Activated CD8-positive, alpha-beta memory T cell treated with anti-CD3 and anti-CD28 coated beads, Interleukin-2, amount 10 ng/mL, durations not matched to agents 7 days and 5 days (primary cell): ENCODE results near the gene MAIP1. TPM values are rescaled to one million over a fixed set of nuclear protein-coding genes. Genes with fewer than 3 reads are reported as not detected.
"Not testable (repeated sequence)": the region's sequence is repeated elsewhere in the genome, so short reads cannot be mapped to it uniquely, and the experiment has no call there.

Experiments used
- ATAC-seq: fragments of 150-1000 bp; cut with Tn5 transposase; one replicate; pipeline ENCODE4 v1.10.0; 2021; ENCODE audit warnings: moderate library complexity
- CTCF ChIA-PET: fragments of 350-600 bp; sonication (Branson Sonifier 250); formaldehyde crosslinking; loops from one replicate; lab custom pipeline; 2021; ENCODE audit warnings: antibody characterized with exemption; lab: Charles Lee
- DNase-seq: peaks from one replicate; pipeline ENCODE4 v3.0.0-alpha.2; 2020
- H3K27ac Mint-ChIP-seq: one replicate; pipeline ENCODE4 v1.8.0; 2021; ENCODE audit warnings: mild to moderate bottlenecking, mixed read lengths
- H3K27me3 Mint-ChIP-seq: one replicate; pipeline ENCODE4 v1.8.0; 2021; ENCODE audit warnings: mixed read lengths
- H3K36me3 Mint-ChIP-seq: one replicate; pipeline ENCODE4 v1.8.0; 2021; ENCODE audit warnings: mild to moderate bottlenecking, mixed read lengths
- H3K4me1 Mint-ChIP-seq: one replicate; pipeline ENCODE4 v1.8.0; 2021; ENCODE audit warnings: mixed read lengths
- H3K4me3 Mint-ChIP-seq: one replicate; pipeline ENCODE4 v1.8.0; 2021; ENCODE audit warnings: mild to moderate bottlenecking, moderate library complexity, mixed read lengths
- H3K9me3 Mint-ChIP-seq: one replicate; pipeline ENCODE4 v1.8.0; 2022; ENCODE audit warnings: low read depth, mixed read lengths
- total RNA-seq, 2 experiments: library from RNA; stranded (reverse); gene quantifications; one replicate each; pipeline ENCODE4 v1.2.3, GENCODE V29; 2021

Gene MAIP1, protein sequence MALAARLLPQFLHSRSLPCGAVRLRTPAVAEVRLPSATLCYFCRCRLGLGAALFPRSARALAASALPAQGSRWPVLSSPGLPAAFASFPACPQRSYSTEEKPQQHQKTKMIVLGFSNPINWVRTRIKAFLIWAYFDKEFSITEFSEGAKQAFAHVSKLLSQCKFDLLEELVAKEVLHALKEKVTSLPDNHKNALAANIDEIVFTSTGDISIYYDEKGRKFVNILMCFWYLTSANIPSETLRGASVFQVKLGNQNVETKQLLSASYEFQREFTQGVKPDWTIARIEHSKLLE
- 10 to 100 TPM; 22.0 to 26.3 TPM for total RNA-seq

DNA sequence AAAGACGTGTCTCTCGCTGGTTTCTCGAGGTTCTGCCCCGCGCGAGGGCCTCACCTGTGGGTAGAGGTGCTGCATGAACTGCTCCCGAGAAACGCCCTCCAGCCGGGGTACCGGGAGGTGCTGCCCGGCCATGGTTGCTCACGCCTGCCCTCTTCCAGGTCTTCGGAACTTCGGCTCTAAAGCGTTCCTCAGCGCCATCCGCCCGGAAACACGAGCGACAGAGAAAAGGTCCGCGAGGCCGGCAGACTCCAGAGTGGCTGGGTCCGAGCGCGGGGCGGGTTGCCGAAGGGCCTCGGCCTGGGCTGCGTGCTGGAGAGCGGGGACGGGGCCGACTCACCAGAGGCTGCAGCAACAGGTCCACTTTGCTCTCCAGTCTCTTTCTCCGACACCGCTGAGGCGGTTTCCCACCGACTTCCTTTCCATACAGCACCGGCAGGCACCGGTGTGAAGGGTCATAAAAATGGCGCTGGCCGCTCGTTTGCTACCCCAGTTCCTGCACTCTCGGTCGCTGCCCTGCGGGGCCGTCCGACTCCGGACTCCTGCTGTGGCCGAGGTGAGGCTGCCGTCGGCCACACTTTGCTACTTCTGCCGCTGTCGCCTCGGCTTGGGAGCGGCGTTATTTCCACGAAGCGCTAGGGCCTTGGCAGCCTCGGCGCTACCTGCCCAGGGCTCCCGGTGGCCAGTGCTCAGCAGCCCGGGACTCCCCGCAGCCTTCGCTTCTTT, at the start of gene MAIP1, which contains the start of gene TYW5:
Gene MAIP1 (plus strand): TSS at position 244 of the 723 bp plus-strand sequence. CDS start 217 bp downstream, at position 461.
Gene TYW5 (minus strand): TSS at position 153 of the 723 bp plus-strand sequence. CDS start 21 bp downstream, at position 132.
- Mint-ChIP-seq H3K9me3 (no peaks in the 10 kb centered on the region), H3K36me3 (peaks cover 27% of the 10 kb centered on the region), H3K4me1 (peaks cover 66% of the 10 kb centered on the region), H3K27me3 (no peaks in the 10 kb centered on the region), H3K4me3 (peak within 1 kb of the TSS; percentile 96), H3K27ac (peak within 1 kb of the TSS; percentile 93)
- ATAC-seq (peak; percentile 89), DNase-seq (peak; percentile 87)
- CTCF ChIA-PET = no interaction called here

DNA sequence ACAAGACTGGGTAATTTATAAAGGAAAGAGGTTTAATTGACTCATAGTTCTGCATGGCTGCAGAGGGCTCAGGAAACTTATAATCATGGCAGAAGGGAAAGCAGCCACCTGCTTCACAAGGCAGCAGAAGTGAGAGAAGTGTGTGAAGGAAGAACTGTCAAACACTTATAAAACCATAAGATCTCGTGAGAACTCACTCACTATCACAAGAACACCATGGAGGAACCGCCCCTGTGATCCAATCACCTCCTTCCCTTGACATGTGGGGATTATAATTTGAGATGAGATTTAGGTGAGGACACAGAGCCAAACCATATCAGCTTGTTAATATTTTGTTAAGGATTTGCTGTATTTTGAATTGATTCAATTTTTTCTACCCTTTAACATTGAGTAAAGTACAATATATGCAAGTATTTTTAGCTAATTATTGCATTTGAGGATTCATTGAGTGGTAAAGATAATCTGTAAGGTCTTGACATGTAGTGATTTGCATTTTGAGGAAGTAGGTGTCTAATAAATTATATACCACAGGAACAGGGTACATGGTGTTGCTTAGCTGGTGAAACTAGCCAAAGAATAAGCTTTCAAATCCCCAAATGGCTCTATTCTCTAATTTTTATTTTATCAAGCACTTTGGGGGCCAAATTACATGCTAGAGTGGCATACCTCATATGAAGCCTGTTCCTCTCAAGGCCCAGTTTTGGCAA, 48.2 kb upstream of the MAIP1 start:
- H3K4me1 Mint-ChIP-seq = peaks cover 7% of the 10 kb centered on the region
- ATAC-seq = no peak
- H3K27me3 Mint-ChIP-seq = peaks cover 34% of the 10 kb centered on the region
- no peak overlapping the region for H3K4me3 Mint-ChIP-seq
- peaks cover 3% of the 10 kb centered on the region for H3K36me3 Mint-ChIP-seq
- no peaks in the 10 kb centered on the region for H3K9me3 Mint-ChIP-seq
- DNase-seq = no peak
- CTCF ChIA-PET = interaction anchor here (1.1 kb wide), 1 partner anchor 10 kb away, joined by 3 read pairs; no protein-coding TSS in a partner anchor
- H3K27ac Mint-ChIP-seq = no peak overlapping the region

DNA sequence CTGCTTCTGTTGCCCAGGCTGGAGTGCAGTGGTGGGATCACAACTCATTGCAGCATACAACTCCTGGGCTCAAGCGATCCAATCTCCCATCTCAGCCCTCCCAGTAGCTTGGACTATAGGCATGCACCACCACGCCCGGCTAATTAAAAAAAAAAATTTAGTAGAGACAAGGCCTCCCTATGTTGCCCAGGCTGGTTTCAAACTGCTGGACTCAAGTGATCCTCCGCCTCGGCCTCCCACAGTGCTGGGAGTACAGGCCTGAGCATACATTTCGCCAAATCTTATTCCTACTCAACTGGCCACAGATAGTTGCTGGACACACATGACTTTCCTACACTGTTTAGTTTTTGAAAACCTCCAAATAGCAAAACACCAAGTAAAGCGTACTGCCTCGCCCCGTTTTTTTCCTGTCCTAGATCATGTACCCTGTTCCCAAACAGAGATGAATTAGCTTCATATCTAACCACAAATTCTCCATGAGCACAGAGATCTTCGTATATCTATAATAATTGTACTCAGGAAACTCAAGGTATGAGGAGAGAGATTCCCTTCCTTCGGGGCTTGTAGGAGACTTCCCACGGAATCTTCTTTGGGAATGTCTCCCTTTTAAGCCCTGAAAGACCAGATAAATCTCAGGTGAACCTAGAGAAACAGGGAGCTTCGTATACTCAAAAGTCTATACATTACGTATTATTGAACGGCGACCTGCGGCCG, 44.9 kb upstream of the MAIP1 start:
- Mint-ChIP-seq H3K27ac (peak overlapping the region; percentile 93), H3K4me1 (peaks cover 26% of the 10 kb centered on the region), H3K9me3 (no peaks in the 10 kb centered on the region), H3K27me3 (peaks cover 16% of the 10 kb centered on the region), H3K4me3 (peak overlapping the region; percentile 99), H3K36me3 (peaks cover 17% of the 10 kb centered on the region)
- ATAC-seq (no peak), DNase-seq (no peak)
- CTCF ChIA-PET = no interaction called here

DNA sequence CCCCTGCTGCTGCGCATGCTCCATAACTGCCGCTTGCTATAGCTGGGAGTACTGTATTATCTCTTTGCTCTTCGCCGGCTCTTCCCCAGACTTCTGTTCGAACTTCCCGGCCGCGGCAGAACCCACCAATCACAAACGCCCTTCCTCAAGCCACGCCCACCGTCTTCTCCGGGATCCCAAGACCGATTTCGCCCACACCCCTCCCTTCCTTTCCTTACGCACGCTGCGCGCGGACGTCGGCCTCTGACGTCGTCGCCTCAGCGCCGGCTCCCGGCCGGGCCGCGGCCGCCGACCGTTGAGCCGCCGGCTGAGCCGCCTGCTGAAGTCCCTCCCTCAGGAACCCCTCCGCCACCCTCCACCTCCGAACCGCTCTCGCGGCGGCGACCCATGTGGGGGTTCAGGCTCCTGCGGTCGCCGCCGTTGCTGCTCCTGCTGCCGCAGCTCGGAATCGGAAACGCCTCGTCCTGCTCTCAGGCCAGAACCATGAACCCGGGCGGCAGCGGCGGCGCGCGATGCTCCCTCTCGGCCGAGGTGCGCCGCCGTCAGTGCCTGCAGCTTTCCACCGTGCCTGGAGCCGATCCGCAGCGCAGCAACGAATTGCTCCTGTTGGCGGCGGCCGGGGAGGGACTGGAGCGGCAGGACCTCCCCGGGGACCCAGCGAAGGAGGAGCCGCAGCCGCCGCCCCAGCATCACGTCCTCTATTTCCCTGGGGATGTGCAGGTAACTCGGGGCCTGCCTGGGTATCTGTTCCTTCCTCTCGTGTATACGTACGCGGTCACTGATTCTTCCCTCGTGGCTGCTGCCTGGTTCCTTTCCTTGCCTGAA, 44.1 kb upstream of the MAIP1 start, which contains the start of gene C2orf69:
Gene C2orf69 (plus strand): TSS at position 242 of the 825 bp plus-strand sequence. CDS start 146 bp downstream, at position 388.
- ATAC-seq (peak; percentile 88), DNase-seq (peak; percentile 94)
- CTCF ChIA-PET = interaction anchor here (1.0 kb wide), 1 partner anchor 35 kb away, joined by 3 read pairs; no protein-coding TSS in a partner anchor
- H3K27ac Mint-ChIP-seq = peak within 1 kb of the TSS; percentile 93
- no peaks in the 10 kb centered on the region for H3K9me3 Mint-ChIP-seq
- peaks cover 26% of the 10 kb centered on the region for H3K4me1 Mint-ChIP-seq
- H3K4me3 Mint-ChIP-seq = peak within 1 kb of the TSS; percentile 99
- H3K27me3 Mint-ChIP-seq = peaks cover 12% of the 10 kb centered on the region
- peaks cover 24% of the 10 kb centered on the region for H3K36me3 Mint-ChIP-seq

DNA sequence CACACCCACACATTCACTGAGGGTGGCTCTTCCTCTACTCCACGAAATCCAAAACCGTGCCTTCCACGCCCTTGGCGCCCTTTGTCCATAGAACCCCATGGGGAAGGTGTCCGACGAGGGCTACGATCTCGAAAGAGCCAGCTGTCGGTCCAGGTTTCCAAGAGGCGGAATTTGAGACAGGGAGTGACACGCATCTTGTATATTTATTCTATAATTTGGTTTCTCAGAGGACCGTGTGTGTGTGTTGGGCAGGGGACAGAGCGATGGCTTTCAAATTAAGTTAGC, 43.6 kb upstream of the MAIP1 start:
- no peak for DNase-seq
- Mint-ChIP-seq H3K4me3 (peak overlapping the region; percentile 99), H3K36me3 (peaks cover 30% of the 10 kb centered on the region), H3K27me3 (peaks cover 9% of the 10 kb centered on the region), H3K27ac (peak overlapping the region; percentile 93), H3K4me1 (peaks cover 26% of the 10 kb centered on the region), H3K9me3 (no peaks in the 10 kb centered on the region)
- ATAC-seq = no peak
- CTCF ChIA-PET = interaction anchor here (1.0 to 1.4 kb wide), 4 partner anchors 17 to 74 kb away, joined by 3 to 4 read pairs (median 3); no protein-coding TSS in a partner anchor

DNA sequence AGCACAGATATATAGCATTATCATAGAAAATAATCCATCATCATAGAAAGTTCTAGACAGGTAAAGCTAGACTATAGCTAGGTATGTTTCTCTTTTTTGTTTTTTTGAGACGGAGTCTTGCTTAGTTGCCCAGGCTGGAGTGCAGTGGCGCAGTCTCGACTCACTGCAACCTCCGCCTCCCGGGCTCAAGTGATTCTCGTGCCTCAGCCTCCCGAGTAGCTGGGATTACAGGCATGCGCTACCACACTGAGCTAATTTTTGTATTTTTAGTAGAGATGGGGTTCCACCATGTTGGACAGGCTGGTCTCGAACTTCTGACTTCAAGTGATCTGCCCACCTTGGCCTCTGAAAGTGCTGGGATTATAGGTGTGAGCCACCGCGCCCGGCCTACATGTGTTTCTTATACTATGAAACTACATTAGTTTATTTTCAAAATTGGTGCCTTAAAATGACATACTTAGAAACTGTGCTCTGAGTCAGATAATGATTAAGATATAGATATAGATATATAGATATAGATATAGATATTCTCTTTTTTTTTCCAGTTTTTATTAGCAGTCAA, 42.7 kb upstream of the MAIP1 start:
- H3K4me1 Mint-ChIP-seq = peaks cover 29% of the 10 kb centered on the region
- peak overlapping the region; percentile 11 for H3K27ac Mint-ChIP-seq
- not testable (repeated sequence) for ATAC-seq, DNase-seq, H3K27me3 Mint-ChIP-seq, H3K9me3 Mint-ChIP-seq
- peak overlapping the region; percentile 99 for H3K4me3 Mint-ChIP-seq
- CTCF ChIA-PET = interaction anchor here (1.0 to 1.4 kb wide), 4 partner anchors 16 to 73 kb away, joined by 3 to 4 read pairs (median 3); no protein-coding TSS in a partner anchor
- peaks cover 38% of the 10 kb centered on the region for H3K36me3 Mint-ChIP-seq

DNA sequence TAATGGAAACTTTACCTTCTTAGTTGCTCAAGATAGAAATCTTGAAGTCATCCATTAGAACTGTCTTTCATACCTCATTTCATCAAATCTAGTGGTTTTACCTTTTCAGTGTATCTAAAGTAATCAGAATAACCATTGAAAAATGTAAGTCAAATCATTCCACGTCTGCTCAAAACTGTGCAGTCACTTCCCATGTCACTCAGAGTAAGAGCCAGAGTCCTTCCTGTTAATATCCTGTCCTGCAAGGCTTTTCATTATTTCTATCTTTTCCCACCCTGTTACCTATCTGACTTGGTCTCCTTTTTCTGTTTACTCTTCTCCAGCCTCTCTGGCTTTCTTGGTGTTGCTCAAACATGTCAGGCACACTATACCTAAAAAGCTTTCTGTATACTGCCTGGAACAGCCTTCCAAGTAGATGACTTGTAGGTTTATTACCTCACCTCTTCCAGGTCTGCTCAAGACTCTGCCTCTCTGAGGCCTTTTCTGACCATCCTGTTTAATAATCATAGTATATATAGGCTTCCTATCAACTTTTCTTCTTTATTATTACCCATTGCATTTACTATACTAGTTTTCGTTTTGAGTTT, 40.9 kb upstream of the MAIP1 start:
- H3K4me1 Mint-ChIP-seq = peaks cover 29% of the 10 kb centered on the region
- CTCF ChIA-PET = no interaction called here
- peaks cover 2% of the 10 kb centered on the region for H3K9me3 Mint-ChIP-seq
- H3K4me3 Mint-ChIP-seq = peak overlapping the region; percentile 15
- DNase-seq (no peak), ATAC-seq (no peak)
- peaks cover 51% of the 10 kb centered on the region for H3K36me3 Mint-ChIP-seq
- no peaks in the 10 kb centered on the region for H3K27me3 Mint-ChIP-seq
- peak overlapping the region; percentile 19 for H3K27ac Mint-ChIP-seq

DNA sequence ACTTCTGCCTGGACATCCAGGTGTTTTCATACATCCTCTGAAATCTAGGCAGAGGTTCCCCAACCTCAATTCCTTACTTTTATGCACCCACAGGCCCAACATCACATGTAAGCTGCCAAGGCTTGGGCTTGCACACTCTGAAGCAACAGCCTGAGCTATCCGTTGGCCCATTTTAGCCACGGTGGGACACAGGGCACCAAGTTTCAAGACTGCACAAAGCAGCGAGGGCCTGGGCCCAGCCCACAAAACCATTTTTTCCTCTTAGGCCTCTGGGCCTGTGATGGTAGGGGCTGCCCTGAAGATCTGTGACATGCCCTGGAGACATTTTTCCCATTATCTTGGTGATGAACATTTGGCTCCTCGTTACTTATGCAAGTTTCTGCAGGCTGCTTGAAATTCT, 38.4 kb upstream of the MAIP1 start:
- ATAC-seq = no peak
- Mint-ChIP-seq H3K9me3 (peaks cover 2% of the 10 kb centered on the region), H3K4me1 (peaks cover 23% of the 10 kb centered on the region), H3K27me3 (no peaks in the 10 kb centered on the region), H3K4me3 (no peak overlapping the region), H3K36me3 (peaks cover 64% of the 10 kb centered on the region), H3K27ac (no peak overlapping the region)
- DNase-seq = no peak
- CTCF ChIA-PET = no interaction called here

DNA sequence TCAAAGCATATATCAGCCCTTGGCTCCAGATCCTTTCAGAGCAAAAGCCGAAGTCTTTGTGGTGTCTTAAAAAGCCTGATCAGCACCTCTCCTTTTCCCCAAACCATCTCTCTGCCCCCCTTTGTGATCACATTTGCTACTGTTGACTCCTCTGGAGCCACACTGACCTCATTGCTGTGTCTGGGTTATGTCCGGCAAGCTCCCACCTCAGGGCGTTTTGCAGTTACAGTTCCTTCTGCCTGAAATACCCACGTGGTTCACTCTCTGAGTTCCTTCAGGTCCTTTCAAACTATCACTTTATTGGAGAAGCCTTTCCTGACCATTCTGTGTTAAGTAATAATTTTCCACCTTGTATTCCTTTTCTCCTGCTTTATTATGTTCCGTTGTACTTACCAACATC, 32.5 kb upstream of the MAIP1 start:
- ATAC-seq = no peak
- no peak overlapping the region for H3K4me3 Mint-ChIP-seq
- no peaks in the 10 kb centered on the region for H3K27me3 Mint-ChIP-seq
- peaks cover 2% of the 10 kb centered on the region for H3K9me3 Mint-ChIP-seq
- H3K27ac Mint-ChIP-seq = no peak overlapping the region
- H3K36me3 Mint-ChIP-seq = peaks cover 50% of the 10 kb centered on the region
- CTCF ChIA-PET = interaction anchor here (1.1 kb wide), 1 partner anchor 58 kb away, joined by 3 read pairs; no protein-coding TSS in a partner anchor
- DNase-seq = no peak
- peaks cover 22% of the 10 kb centered on the region for H3K4me1 Mint-ChIP-seq

DNA sequence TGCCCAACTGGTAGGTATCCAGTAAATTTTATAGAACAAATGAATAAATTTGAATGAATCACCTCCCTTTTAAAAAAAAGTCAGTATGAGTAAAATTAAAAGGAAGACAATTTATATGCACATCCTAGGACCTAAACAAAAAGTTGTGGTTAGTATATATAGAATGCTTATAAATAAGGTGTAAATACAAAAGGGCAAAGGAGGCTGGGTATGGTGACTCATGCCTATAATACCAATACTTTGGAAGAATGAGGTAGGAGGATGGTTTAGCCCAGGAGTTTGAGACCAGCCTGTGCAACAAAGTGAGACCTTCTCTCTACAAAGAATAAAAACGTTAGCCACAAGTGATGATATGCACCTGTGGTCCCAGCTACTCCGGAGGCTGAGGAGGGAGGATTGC, 31.5 kb upstream of the MAIP1 start:
- H3K27ac Mint-ChIP-seq = no peak overlapping the region
- ATAC-seq (no peak), DNase-seq (no peak)
- CTCF ChIA-PET = interaction anchor here (1.1 kb wide), 1 partner anchor 56 kb away, joined by 3 read pairs; no protein-coding TSS in a partner anchor
- H3K9me3 Mint-ChIP-seq = no peaks in the 10 kb centered on the region
- H3K36me3 Mint-ChIP-seq = peaks cover 49% of the 10 kb centered on the region
- no peak overlapping the region for H3K4me3 Mint-ChIP-seq
- no peaks in the 10 kb centered on the region for H3K27me3 Mint-ChIP-seq
- peaks cover 24% of the 10 kb centered on the region for H3K4me1 Mint-ChIP-seq

DNA sequence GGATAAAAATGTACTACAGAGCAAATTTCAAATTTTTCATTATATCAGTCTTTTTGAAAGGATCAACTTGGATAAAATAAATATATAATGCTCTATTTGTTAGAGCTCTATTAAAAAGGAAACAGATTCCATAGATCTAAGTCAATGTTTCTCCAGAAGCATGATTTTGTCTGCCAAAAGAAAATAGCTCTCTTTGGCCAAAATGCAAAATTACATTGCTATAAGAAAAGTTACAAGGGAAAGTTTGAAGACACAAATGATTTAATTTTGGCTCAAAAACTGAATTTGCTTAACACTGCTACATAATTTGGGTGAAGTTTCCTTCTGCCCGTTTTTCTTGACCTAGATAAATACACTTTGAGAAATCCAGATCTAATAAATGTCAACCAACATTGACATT, 28.6 kb upstream of the MAIP1 start:
- Mint-ChIP-seq H3K36me3 (peaks cover 45% of the 10 kb centered on the region), H3K27me3 (no peaks in the 10 kb centered on the region), H3K9me3 (no peaks in the 10 kb centered on the region), H3K4me1 (peaks cover 24% of the 10 kb centered on the region), H3K27ac (no peak overlapping the region), H3K4me3 (no peak overlapping the region)
- CTCF ChIA-PET = no interaction called here
- ATAC-seq (no peak), DNase-seq (no peak)
